ENCODE results near the gene MARK1.
A peak's percentile ranks its signal among the peaks of the same experiment; 100 is the strongest.
"Not testable (repeated sequence)": the region's sequence is repeated elsewhere in the genome, so short reads cannot be mapped to it uniquely, and the experiment has no call there.

Gene MARK1

GRCh38 chr1:220631238-220631815, 103.4 kb downstream of the MARK1 start:
- DNase-seq, result no peak

- DNase-seq, result no peak
Observed at GRCh38 chr1:220637759-220638158, 109.8 kb downstream of the MARK1 start.

DNA sequence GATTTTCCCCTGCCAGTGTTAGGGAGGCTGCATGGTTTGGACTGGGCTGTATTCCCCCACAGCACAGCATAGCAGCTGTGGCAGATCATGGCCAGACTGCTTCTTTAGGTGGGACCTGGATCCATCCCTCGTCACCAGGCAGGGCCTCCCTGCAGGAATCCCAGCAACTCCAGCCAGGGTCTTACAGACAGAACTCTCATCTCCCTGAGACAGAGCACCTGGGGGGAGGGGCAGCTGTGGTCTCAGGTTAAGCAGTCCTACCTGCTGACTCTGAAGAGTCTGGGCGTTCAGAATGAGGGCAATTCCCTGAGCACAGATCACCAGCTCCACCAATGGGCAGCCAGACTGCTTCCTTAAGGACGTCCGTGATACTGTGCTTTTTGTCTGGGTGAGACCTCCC, 114.3 kb downstream of the MARK1 start:
- DNase-seq, result no peak

DNA sequence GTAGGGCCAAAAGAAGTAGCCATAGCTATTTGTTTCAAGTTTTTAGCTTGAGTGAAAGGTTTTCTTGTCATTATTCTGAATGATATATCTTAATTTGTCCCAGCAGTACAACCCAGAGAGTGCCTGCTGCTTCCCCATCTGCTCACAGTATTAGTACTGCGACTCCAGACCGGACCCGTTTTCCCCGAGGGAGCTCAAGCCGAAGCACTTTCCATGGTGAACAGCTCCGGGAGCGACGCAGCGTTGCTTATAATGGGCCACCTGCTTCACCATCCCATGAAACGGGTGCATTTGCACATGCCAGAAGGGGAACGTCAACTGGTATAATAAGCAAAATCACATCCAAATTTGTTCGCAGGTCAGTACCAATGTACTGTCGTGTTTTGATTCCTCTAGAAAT, 125.1 kb downstream of the MARK1 start:
- DNase-seq, result peak; percentile 97

GRCh38 chr1:220655509-220655908, 127.6 kb downstream of the MARK1 start:
- DNase-seq, result no peak

- DNase-seq, result peak; percentile 82
Observed at GRCh38 chr1:220655961-220656740, 128.2 kb downstream of the MARK1 start.

DNA sequence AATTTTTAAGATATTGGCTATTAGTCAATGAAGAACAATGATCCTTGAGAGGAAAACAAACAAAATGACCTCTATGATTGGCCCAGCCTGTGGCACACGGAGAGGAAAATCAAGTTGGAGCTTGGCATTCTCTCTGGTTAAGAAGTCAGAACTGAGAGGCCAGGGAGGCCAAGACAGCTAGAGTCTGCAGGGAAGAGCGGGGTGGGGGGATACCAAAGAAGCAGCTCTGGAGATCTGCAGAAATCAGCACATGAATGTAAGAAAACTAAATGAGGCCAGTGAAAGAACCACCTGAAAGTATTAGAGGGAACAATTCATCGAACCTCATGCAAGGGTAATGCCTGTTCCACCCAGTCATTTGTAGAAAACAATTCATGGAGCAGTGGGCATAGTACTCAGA, 138.4 kb downstream of the MARK1 start:
- DNase-seq, result no peak

DNA sequence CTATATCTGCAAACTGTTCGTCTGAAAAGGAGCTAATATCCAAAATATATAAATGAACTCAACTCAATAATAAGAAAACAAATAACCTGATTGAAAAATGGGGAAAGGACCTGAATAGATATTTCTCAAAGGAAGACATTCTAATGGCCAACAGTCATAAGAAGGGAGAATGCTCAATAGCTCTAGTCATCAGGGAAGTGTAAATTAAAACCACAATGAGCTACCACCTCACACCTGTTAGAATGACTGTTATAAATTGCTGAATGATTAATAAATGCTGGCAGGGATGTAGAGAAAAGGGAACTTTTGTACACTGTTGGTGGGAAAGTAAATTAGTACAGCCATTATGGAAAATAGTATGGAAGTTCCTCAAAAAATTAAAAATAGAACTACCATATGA, 141.1 kb downstream of the MARK1 start:
- DNase-seq, result no peak

- DNase-seq, result no peak
Observed at GRCh38 chr1:220670365-220670764, 142.4 kb downstream of the MARK1 start.

- DNase-seq, result no peak
Observed at GRCh38 chr1:220673921-220674320, 146.0 kb downstream of the MARK1 start.

- no peak for DNase-seq
Observed at GRCh38 chr1:220677251-220677650, 149.3 kb downstream of the MARK1 start.

- DNase-seq, result peak; percentile 25
Observed at GRCh38 chr1:220680085-220680687, 152.2 kb downstream of the MARK1 start.

GRCh38 chr1:220681220-220681880, 153.4 kb downstream of the MARK1 start:
- no peak for DNase-seq

GRCh38 chr1:220682901-220683576, 155.1 kb downstream of the MARK1 start:
- no peak for DNase-seq

DNA sequence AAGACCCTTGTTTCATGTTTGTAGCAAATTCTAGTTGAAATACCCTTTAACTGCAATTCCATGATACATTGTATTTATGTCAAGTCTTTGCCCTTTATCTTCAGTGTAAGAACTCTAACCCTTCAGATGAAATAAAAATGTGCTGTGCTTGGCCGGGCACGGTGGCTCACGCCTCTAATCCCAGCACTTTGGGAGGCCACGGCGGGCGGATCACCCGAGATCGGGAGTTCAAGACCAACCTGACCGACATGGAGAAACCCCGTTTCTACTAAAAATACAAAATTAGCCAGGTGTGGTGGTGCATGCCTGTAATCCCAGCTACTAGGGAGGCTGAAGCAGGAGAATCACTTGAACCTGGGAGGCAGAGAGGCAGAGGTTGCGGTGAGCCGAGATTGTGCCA, 155.8 kb downstream of the MARK1 start:
- DNase-seq, result not testable (repeated sequence)

- DNase-seq, result peak; percentile 22
Observed at GRCh38 chr1:220684890-220685289, 157.0 kb downstream of the MARK1 start.

GRCh38 chr1:220685879-220686278, 157.9 kb downstream of the MARK1 start:
- no peak for DNase-seq

DNA sequence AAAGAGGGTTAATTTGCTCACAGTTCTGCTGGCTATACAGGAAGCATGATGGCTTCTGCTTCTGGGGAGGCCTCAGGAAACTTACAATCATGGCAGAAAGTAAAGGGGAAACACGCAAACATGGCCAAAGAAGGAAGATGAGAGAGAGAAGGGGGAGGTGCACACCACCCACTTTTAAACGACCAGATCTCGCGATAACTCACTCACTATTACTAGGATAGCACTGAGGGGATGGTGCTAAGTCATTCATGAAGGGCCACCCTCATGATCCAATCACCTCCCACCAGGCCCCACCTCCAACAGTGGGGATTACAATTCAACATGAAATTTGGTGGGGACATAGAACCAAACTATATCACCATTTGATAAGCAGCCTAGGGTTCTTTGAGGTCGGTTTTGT, 159.9 kb downstream of the MARK1 start:
- no peak for DNase-seq

DNA sequence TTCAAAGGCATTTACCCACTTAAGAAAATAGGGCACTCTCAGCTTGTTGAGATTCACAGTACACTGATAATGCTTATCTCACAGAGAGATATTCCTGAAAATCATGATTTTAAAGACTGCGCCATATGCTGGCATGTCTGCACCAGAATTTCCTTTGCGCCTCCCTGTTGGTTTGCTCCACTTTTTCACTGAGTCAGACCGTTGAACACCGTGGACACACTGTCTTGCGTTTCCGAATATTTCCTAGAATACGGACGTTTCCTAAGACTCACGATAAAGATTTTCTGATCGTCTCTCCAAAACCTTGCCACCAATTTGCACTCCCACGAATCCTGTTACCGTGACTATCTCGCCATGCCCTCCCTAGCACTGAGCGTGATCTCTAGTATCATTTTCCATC, 161.7 kb downstream of the MARK1 start:
- DNase-seq, result no peak

DNA sequence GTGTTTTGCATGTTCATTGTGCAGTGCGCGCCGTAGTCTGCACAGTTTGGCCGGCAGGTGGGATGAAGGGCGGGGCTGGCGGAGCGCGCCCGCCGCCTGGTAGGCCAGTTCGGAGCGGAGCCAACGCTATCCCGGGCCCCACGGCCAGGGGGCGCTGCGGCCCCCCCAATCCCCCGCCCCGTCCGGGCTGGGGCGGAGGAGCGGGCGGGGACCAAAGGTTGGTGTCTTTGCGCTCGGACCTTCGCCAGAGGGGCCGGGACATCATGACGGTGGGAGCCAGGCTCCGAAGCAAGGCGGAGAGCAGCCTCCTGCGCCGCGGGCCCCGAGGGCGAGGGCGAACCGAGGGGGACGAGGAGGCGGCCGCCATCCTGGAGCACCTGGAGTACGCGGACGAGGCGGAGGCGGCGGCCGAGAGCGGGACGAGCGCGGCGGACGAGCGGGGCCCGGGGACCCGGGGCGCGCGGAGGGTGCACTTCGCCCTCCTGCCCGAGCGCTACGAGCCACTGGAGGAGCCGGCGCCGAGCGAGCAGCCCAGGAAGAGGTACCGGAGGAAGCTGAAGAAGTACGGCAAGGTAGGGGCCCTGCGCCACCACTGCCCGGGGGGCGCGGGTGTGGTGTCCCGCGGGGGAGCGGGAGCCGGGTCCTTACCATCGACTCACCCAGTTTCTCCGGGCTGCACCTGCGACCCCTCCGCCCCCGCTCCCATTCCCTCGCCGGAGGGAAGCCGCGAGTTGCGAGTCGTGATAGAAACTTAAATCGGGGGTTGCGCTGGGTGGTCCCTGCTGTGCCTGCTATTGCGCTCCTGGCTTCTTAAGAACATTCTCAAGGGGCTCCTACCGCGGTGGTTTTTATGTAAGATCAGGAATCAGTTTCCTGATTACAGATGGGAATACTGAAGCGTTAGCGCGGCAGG, 162.5 kb downstream of the MARK1 start, which contains the start of gene C1orf115:
Gene C1orf115, plus strand, starts transcription at position 224 of the 913 bp plus-strand sequence. Its CDS starts 40 bp downstream, at position 264.
- peak; percentile 71 for DNase-seq

DNA sequence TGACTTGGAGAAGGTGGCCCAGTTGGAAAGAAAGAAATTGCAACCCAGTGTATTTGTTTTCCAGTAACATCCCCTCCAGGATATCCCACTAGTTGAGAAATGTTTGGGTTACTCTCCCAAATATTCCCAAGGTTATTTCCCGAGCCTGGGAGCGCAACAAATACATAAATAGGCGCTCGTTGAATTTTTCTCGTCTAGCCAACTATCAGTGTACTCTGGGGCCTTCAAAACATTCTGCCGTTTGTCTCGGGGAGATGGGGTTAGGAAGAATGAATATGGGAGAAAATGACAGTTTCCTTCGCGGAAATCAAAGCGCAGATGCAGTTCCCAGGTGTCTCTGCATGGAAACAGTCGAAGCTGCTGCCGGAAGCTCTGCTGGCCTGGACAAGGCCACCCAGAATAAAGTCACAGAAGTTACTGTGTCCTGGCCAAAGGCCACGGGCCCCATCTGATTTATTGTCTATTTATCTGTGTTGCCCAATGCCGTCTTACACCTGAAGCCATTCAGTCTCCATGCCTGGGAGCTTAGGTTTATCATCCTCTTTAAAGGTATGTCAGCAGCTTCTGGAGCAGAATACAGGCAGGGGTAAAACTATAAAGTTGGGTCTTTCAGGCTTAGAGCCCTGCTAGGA, 163.2 kb downstream of the MARK1 start:
- DNase-seq, result no peak
